Upper lobe of left lung (tissue), 6 donors: ENCODE data around the gene SEPTIN1. TPM values are rescaled to one million over a fixed set of nuclear protein-coding genes. Genes with fewer than 3 reads are reported as not detected.

ENCODE experiments used
- ATAC-seq, 2 donors: fragments of 200-7000 bp; cut with Tn5 transposase; one replicate each; pipeline ENCODE4 v1.9.1; 2022; ENCODE audit warnings: mild to moderate bottlenecking in 2 of 2, moderate library complexity in 2 of 2; ENCODE audit not compliant: low FRiP score in 2 of 2
- DNase-seq, 2 donors: peaks; one replicate each; pipeline ENCODE4 v3.0.0-alpha.2; 2019 to 2020
- H3K27ac ChIP-seq, 4 donors: fragments of 200-600 bp; sonication (generic); one replicate each; pipeline ENCODE4 v1.5.1; 2016 to 2019
- H3K27me3 ChIP-seq, 4 donors: fragments of 200-600 bp; sonication (generic); one replicate each; pipeline ENCODE4 v1.5.1; 2017 to 2019
- H3K36me3 ChIP-seq, 4 donors: fragments of 200-600 bp; sonication (generic); one replicate each; pipeline ENCODE4 v1.5.1; 2016 to 2019
- H3K4me1 ChIP-seq, 4 donors: fragments of 200-600 bp; sonication (generic); one replicate each; pipeline ENCODE4 v1.5.1; 2018 to 2019
- H3K4me3 ChIP-seq, 4 donors: fragments of 200-600 bp; sonication (generic); one replicate each; pipeline ENCODE4 v1.5.1; 2017 to 2019; ENCODE audit warnings: mild to moderate bottlenecking in 2 of 4, moderate library complexity in 1 of 4
- H3K9me3 ChIP-seq, 4 donors: fragments of 200-600 bp; sonication (generic); one replicate each; pipeline ENCODE4 v1.5.1; 2018 to 2019
- CTCF ChIP-seq, 6 experiments: fragments of 450-650 bp in 4 of 6; fragments of 200-600 bp in 2 of 6; sonication (generic) in 2 of 6; IDR thresholded peaks; one replicate each; pipeline ENCODE4 v1.5.1; 2016 to 2019; ENCODE audit warnings: antibody characterized with exemption in 6 of 6
- EP300 ChIP-seq, 4 donors: sonication (generic); formaldehyde crosslinking; IDR thresholded peaks; one replicate each; pipeline ENCODE4 v1.5.1; 2017; ENCODE audit warnings: antibody characterized with exemption in 4 of 4, control low read depth in 2 of 4
- POLR2A ChIP-seq, 4 donors: fragments of 450-650 bp; IDR thresholded peaks; one replicate each; pipeline ENCODE4 v1.5.1; 2016 to 2017; ENCODE audit warnings: antibody characterized with exemption in 4 of 4, mild to moderate bottlenecking in 2 of 4
- POLR2AphosphoS5 ChIP-seq, 2 donors: sonication (generic); formaldehyde crosslinking; IDR thresholded peaks; one replicate each; pipeline ENCODE4 v1.5.1; 2017; ENCODE audit warnings: antibody characterized with exemption in 2 of 2
- WGBS, 2 donors: methylation state at CpG; one replicate each; pipeline ENCODE4 v1.1.5; 2017 to 2018; 5-methylcytosine and 5-hydroxymethylcytosine counted together
- total RNA-seq, 6 donors: library from RNA; depleted of rRNA in 4 of 6; stranded (reverse); fragments of >200 nt in 4 of 6; gene quantifications; one replicate each; pipeline versions ENCODE4 v1.1.0 to v1.2.1, GENCODE V29; 2016 to 2021
- donor health status: DM: no; HTN: no; CAD: no; lungs with moderate emphysema.
- donor health status: DM: no; HTN: yes; CAD: no; lungs with severe emphysema.

The SEPTIN1 gene
- total RNA-seq, 6 donors from 2014 or later: 3.5 to 13.6 (median 7.1) TPM

GRCh38 chr16:30428055-30428454 lies 45.7 kb upstream of the SEPTIN1 start:
- WGBS, 2 donors: 91 to 99% methylated on average over 4 of the region's 4 CpGs
- no peak overlapping the region for H3K27ac ChIP-seq
- DNase-seq: no peak
- TF ChIP-seq EP300 (IDR thresholded peaks at IDR 0.05) (no peak), POLR2AphosphoS5 (IDR thresholded peaks at IDR 0.05) (no peak), CTCF (IDR thresholded peaks at IDR 0.05) (no peak), POLR2A (IDR thresholded peaks at IDR 0.05) (no peak)
- H3K4me3 ChIP-seq: no peak overlapping the region
- no peaks in the 10 kb centered on the region for H3K9me3 ChIP-seq
- no peaks in the 10 kb centered on the region for H3K27me3 ChIP-seq
- H3K4me1 ChIP-seq: peaks cover 14 to 21% (median 17%) of the 10 kb centered on the region in 4 donors
- peaks cover 7 to 27% (median 15%) of the 10 kb centered on the region in 4 donors for H3K36me3 ChIP-seq
- ATAC-seq: no peak

GRCh38 chr16:30421010-30421409 lies 38.6 kb upstream of the SEPTIN1 start:
- Histone ChIP-seq H3K4me1 (peaks cover 3 to 19% (median 12%) of the 10 kb centered on the region in 4 donors), H3K27me3 (no peaks in the 10 kb centered on the region), H3K4me3 (no peak overlapping the region), H3K9me3 (no peaks in the 10 kb centered on the region), H3K27ac (no peak overlapping the region), H3K36me3 (peaks cover 7 to 34% (median 20%) of the 10 kb centered on the region in 4 donors)
- DNase-seq (no peak), ATAC-seq (no peak)
- TF ChIP-seq CTCF (IDR thresholded peaks at IDR 0.05) (no peak), POLR2AphosphoS5 (IDR thresholded peaks at IDR 0.05) (no peak), POLR2A (IDR thresholded peaks at IDR 0.05) (no peak), EP300 (IDR thresholded peaks at IDR 0.05) (no peak)
- 82% methylated on average over 5 of the region's 5 CpGs for WGBS, 2 donors

DNA sequence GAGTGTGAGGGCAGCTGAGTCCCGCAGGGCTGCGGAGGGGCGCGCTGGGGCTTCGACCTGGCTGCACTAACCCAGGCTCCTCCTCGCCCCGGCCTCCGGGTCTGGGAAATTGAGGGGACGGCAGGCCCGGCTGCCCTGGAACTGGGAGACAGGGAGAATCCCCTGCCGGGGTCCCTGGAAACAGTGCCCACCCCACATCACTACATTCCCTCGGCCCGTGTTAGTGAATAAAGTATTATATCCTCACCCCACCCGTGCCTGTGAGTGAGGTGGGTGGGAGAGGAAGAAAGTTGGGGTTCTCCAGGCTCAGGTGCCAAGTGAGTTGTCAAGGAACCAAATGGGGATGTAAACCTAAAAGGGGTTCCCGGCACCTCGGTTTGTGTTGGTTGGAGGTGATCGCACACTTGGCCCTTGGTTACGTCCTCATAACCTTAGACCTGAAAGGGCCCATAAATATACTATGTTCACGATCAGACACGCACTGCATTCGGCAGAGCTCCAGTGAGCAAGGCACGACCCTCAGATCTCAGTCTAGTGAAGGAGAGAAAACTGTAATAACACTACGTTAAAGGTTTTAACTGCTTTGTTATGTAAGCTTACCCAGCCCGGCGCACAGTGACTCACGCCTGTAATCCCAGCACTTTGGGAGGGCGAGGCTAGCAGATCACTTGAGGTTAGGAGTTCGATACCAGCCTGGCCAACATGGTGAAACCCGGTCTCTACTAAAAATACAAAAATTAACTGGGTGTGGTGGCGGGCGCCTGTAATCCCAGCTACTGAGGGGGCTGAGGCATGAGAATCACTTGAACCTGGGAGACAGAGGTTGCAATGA lies 36.2 kb upstream of the SEPTIN1 start:
- DNase-seq (no peak), ATAC-seq (no peak)
- Histone ChIP-seq H3K4me3 (peak overlapping the region; percentile 57 to 82 (median 69)), H3K4me1 (peaks cover 3 to 19% (median 12%) of the 10 kb centered on the region in 4 donors), H3K36me3 (peaks cover 3 to 25% (median 12%) of the 10 kb centered on the region in 4 donors), H3K27me3 (no peaks in the 10 kb centered on the region), H3K9me3 (no peaks in the 10 kb centered on the region), H3K27ac (peak overlapping the region; percentile 77 to 88 (median 81))
- TF ChIP-seq EP300 (IDR thresholded peaks at IDR 0.05) (no peak), CTCF (IDR thresholded peaks at IDR 0.05) (peak in 1 of 6 experiments; percentile 2)
- WGBS, 2 donors: 73 to 85% methylated on average over 21 to 26 of the region's 31 CpGs

DNA sequence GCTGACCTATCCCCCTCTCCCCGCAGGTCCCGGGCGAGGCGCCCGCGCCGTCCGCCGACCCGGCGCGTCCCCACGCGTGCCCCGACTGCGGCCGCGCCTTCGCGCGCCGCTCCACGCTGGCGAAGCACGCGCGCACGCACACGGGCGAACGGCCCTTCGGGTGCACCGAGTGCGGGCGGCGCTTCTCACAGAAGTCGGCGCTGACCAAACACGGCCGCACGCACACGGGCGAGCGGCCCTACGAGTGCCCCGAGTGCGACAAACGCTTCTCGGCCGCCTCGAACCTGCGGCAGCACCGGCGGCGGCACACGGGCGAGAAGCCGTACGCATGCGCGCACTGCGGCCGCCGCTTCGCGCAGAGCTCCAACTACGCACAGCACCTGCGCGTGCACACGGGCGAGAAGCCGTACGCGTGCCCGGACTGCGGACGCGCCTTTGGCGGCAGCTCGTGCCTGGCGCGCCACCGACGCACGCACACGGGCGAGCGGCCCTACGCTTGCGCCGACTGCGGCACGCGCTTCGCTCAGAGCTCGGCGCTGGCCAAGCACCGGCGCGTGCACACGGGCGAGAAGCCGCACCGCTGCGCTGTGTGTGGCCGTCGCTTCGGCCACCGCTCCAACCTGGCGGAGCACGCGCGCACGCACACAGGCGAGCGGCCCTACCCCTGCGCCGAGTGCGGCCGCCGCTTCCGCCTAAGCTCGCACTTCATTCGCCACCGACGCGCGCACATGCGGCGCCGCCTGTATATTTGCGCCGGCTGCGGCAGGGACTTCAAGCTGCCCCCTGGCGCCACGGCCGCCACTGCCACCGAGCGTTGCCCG lies 35.4 kb upstream of the SEPTIN1 start:
- Histone ChIP-seq H3K4me1 (peaks cover 3 to 19% (median 12%) of the 10 kb centered on the region in 4 donors), H3K27ac (peak overlapping the region; percentile 77 to 88 (median 81)), H3K27me3 (no peaks in the 10 kb centered on the region), H3K9me3 (no peaks in the 10 kb centered on the region), H3K4me3 (peak overlapping the region; percentile 57 to 82 (median 69)), H3K36me3 (peaks cover 0 to 17% (median 6%) of the 10 kb centered on the region in 4 donors)
- WGBS, 2 donors: 1% methylated on average over 54 of the region's 140 CpGs; no CpG with 5 or more reads in 1 of the 2 donors
- ATAC-seq (peak; percentile 96 to 98), DNase-seq (peak; percentile 80 to 97)
- TF ChIP-seq POLR2A (IDR thresholded peaks at IDR 0.05) (peak in 1 of 4 donors; percentile 73), CTCF (IDR thresholded peaks at IDR 0.05) (peak in 4 of 6 experiments; percentile 32 to 61 (median 50)), EP300 (IDR thresholded peaks at IDR 0.05) (no peak), POLR2AphosphoS5 (IDR thresholded peaks at IDR 0.05) (peak; percentile 42 to 59)
